Tibial nerve (tissue), 4 donors: ENCODE data around the gene STX7. TPM values are rescaled to one million over a fixed set of nuclear protein-coding genes. Genes with fewer than 3 reads are reported as not detected.

ENCODE experiments used
- DNase-seq, 2 donors: peaks; one replicate each; pipeline ENCODE4 v3.0.0-alpha.2; 2019; ENCODE audit warnings: low spot score in 2 of 2
- H3K27ac ChIP-seq, 4 donors: fragments of 200-600 bp; sonication (generic) in 3 of 4; one replicate each; pipeline ENCODE4 v1.5.1; 2017 to 2019; ENCODE audit warnings: mild to moderate bottlenecking in 1 of 4
- H3K27me3 ChIP-seq, 2 donors: fragments of 200-600 bp; sonication (generic) in 1 of 2; one replicate each; pipeline versions ENCODE4 v1.5.1 to v1.6.0; 2017 to 2019
- H3K36me3 ChIP-seq, 3 donors: fragments of 200-600 bp; sonication (generic); one replicate each; pipeline ENCODE4 v1.5.1; 2018 to 2019
- H3K4me1 ChIP-seq, 4 donors: fragments of 200-600 bp; sonication (generic) in 3 of 4; one replicate each; pipeline ENCODE4 v1.5.1; 2017 to 2019
- H3K4me3 ChIP-seq, 4 donors: fragments of 200-600 bp; sonication (generic) in 3 of 4; one replicate each; pipeline ENCODE4 v1.5.1; 2017 to 2019; ENCODE audit warnings: mild to moderate bottlenecking in 1 of 4, moderate library complexity in 1 of 4
- H3K9me3 ChIP-seq, 4 donors: fragments of 200-600 bp; sonication (generic) in 3 of 4; one replicate each; pipeline ENCODE4 v1.5.1; 2017 to 2019
- EP300 ChIP-seq, 2 donors: sonication (generic); formaldehyde crosslinking; IDR thresholded peaks; one replicate each; pipeline ENCODE4 v1.6.1; 2017; ENCODE audit warnings: antibody characterized with exemption in 2 of 2, mild to moderate bottlenecking in 1 of 2
- POLR2A ChIP-seq, 2 donors: fragments of 450-650 bp; IDR thresholded peaks; one replicate each; pipeline ENCODE4 v1.6.1; 2017; ENCODE audit warnings: antibody characterized with exemption in 2 of 2, mild to moderate bottlenecking in 2 of 2, moderate library complexity in 2 of 2
- WGBS, 2 donors: methylation state at CpG; one replicate each; pipeline ENCODE4 v1.1.5; 2018; 5-methylcytosine and 5-hydroxymethylcytosine counted together
- small RNA-seq: library from RNA; depleted of rRNA; stranded (forward); fragments of <200 nt; gene quantifications from one replicate; pipeline ENCODE3, GENCODE V24; 2016
- total RNA-seq, 4 donors: library from RNA; depleted of rRNA; stranded (reverse); fragments of >200 nt; gene quantifications; one replicate each; pipeline ENCODE4 v1.1.0, GENCODE V29; 2016

STX7 gene
- total RNA-seq, 4 donors from 2014 or later: 53.4 to 92.0 (median 65.6) TPM

DNA sequence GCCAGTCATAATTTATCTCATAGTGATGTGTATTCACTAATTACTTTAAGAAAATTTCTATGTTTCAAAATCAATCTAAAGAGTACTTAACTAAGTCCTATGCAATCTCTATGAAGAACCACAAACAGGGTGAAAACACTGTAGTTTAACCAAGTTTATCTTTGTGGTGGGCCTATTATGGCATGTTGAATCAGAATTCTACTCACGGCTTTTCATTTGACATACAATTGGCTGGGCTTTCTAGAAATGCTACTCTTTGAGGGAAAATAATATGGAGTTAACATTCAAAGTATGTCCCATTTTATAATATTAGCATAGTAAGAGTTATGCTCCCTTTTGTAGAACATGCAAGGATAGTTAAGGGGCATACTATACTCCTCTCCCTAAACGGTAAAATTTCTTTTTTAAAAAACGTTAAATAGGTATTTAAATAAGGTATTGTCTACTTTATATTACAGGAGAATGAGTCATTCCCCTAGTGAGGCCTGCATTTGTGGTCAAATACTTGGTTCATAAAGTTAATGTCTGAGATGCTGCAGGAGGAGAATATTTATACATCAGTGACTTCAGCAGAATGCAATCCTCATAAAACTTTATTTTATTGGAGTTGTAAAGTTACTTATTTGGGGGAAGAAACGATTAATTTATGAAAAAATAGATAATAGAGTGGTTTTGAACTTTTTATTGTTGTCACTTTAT, 113.4 kb downstream of the STX7 start:
- Histone ChIP-seq H3K27ac (peak overlapping the region in 1 of 4 donors; percentile 45), H3K27me3 (peaks cover 0 to 13% of the 10 kb centered on the region in 2 donors), H3K4me3 (peak overlapping the region in 2 of 4 donors; percentile 6 to 82), H3K9me3 (peaks cover 0 to 14% (median 7%) of the 10 kb centered on the region in 4 donors), H3K4me1 (peaks cover 0 to 15% (median 3%) of the 10 kb centered on the region in 4 donors), H3K36me3 (no peaks in the 10 kb centered on the region)
- DNase-seq: no peak
- WGBS, 2 donors: 47 to 49% methylated on average over 4 of the region's 4 CpGs
- no peak for TF ChIP-seq EP300 (IDR thresholded peaks at IDR 0.05)
- no peak for TF ChIP-seq POLR2A (IDR thresholded peaks at IDR 0.05)

Small RNA genes lying within 50 kb of the gene (small RNA-seq; reads per million reads assigned to genes)
- not detected for gene TAAR7P

Other genes with a start within 250 kb of the STX7 start
- gene MOXD1, start 111.6 kb downstream of the STX7 start, total RNA-seq: 10 to 100 TPM in 1 of 4 donors, 1 to 10 TPM in 3; 4.6 to 13.3 (median 6.6) TPM
- not detected for gene TAAR9, start 25.2 kb upstream of the STX7 start, total RNA-seq
- not detected for gene TAAR8, start 39.6 kb upstream of the STX7 start, total RNA-seq
- gene TAAR6, start 57.2 kb upstream of the STX7 start, total RNA-seq: not detected
- gene TAAR5, start 76.6 kb upstream of the STX7 start, total RNA-seq: not detected
- gene TAAR2, start 111.2 kb upstream of the STX7 start, total RNA-seq: not detected
- not detected for gene TAAR1, start 146.1 kb upstream of the STX7 start, total RNA-seq
- 1 to 10 TPM in 2 of 4 donors, under 1 TPM in 1, not detected in 1; 0.84 to 1.5 (median 1.4) TPM for gene VNN1, start 200.9 kb upstream of the STX7 start, total RNA-seq
- gene VNN2, start 244.8 kb upstream of the STX7 start, total RNA-seq: 1 to 10 TPM in 3 of 4 donors, under 1 TPM in 1; 0.44 to 4.9 (median 2.0) TPM